ENCODE data around the gene ST3GAL5.

Gene ST3GAL5

DNA sequence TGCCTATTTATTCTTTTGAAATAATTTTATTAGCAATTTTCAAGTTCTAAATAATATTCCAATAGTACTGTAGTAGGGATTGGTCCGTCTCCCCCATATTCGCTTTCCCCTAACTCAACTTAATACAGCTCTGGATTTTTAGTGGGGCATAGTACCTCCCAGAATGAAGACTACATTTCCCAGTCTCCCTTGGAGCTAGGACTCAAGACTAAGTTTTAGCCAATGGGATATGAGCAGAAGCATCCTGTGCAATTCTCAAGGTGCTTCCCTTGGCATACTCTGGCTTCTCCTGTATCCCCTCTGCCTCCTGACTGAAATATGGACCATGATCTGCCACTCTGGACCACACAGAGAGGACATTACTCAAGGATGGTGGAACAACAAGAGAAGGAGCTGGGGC lies 24.1 kb downstream of the ST3GAL5 start:
- TF ChIP-seq CTCF (IDR thresholded peaks at IDR 0.05; ENCODE audit: low read depth, low read length, missing control alignments) = no peak
- no peak overlapping the region for H3K4me3 ChIP-seq (ENCODE audit: low read depth, low read length)
- DNase-seq (ENCODE audit: low read depth) = no peak

DNA sequence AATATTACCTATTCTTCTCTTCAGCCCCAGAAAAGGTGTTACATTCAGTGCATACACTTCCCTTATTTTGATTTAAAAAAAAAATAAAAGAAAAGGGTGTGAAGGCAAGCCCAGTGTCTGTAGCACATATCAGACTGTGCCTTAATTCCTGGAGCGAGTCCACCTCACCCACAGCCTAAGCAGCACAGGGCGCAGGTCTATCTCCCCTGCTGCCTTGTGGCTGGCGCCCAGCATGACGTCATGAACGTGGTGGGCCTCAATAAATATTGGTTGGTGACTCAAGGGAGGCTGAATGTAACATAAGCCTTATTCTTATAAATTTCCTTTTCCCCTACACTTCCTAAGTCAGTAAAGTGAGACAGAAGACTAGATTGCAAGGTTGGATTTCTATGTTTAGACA lies 26.4 kb downstream of the ST3GAL5 start:
- DNase-seq (ENCODE audit: low read depth) = no peak
- no peak overlapping the region for H3K4me3 ChIP-seq (ENCODE audit: low read depth, low read length)
- TF ChIP-seq CTCF (IDR thresholded peaks at IDR 0.05; ENCODE audit: low read depth, low read length, missing control alignments) = no peak

GRCh38 chr2:85861650-85862049 lies 27.1 kb downstream of the ST3GAL5 start:
- no peak for TF ChIP-seq CTCF (IDR thresholded peaks at IDR 0.05; ENCODE audit: low read depth, low read length, missing control alignments)
- no peak for DNase-seq (ENCODE audit: low read depth)
- no peak overlapping the region for H3K4me3 ChIP-seq (ENCODE audit: low read depth, low read length)

GRCh38 chr2:85861180-85861579 lies 27.6 kb downstream of the ST3GAL5 start:
- no peak for TF ChIP-seq CTCF (IDR thresholded peaks at IDR 0.05; ENCODE audit: low read depth, low read length, missing control alignments)
- H3K4me3 ChIP-seq (ENCODE audit: low read depth, low read length) = no peak overlapping the region
- DNase-seq (ENCODE audit: low read depth) = no peak

GRCh38 chr2:85858841-85859240 lies 29.9 kb downstream of the ST3GAL5 start:
- DNase-seq (ENCODE audit: low read depth) = no peak
- TF ChIP-seq CTCF (IDR thresholded peaks at IDR 0.05; ENCODE audit: low read depth, low read length, missing control alignments) = no peak
- no peak overlapping the region for H3K4me3 ChIP-seq (ENCODE audit: low read depth, low read length)

DNA sequence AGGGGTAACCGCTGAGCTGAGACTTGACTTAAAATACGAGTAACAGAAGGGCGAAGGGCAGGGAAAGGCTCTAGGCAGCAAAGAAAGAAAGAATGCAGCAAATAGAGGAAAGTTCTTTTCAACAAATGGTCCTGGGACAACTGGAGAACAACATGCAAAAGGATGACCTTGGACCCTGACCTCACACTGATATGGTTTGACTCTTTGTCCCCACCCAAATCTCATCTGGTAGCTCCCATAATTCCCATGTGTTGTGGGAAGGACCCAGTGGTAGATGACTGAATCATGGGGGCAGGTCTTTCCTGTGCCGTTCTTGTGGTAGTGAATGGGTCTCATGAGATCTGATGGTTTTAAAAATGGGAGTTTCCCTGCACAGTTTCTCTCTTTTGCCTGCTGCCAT lies 33.9 kb downstream of the ST3GAL5 start:
- no peak for DNase-seq (ENCODE audit: low read depth)
- TF ChIP-seq CTCF (IDR thresholded peaks at IDR 0.05; ENCODE audit: low read depth, low read length, missing control alignments) = no peak
- no peak overlapping the region for H3K4me3 ChIP-seq (ENCODE audit: low read depth, low read length)

- no peak for DNase-seq (ENCODE audit: low read depth)
- no peak overlapping the region for H3K4me3 ChIP-seq (ENCODE audit: low read depth, low read length)
- no peak for TF ChIP-seq CTCF (IDR thresholded peaks at IDR 0.05; ENCODE audit: low read depth, low read length, missing control alignments)
Observed at GRCh38 chr2:85854166-85854509, 34.7 kb downstream of the ST3GAL5 start.
